Stimulated activated CD4-positive, alpha-beta T cell treated with anti-CD3 and anti-CD28 coated beads, Interleukin-4, amount 100 ng/mL, for 1 hour (primary cell): ENCODE measurements around the gene VPS37B.
A peak's percentile ranks its signal among the peaks of the same experiment; 100 is the strongest.

Source experiments
- DNase-seq: peaks from one replicate; pipeline ENCODE4 v3.0.0-alpha.2; 2020

VPS37B gene

DNA sequence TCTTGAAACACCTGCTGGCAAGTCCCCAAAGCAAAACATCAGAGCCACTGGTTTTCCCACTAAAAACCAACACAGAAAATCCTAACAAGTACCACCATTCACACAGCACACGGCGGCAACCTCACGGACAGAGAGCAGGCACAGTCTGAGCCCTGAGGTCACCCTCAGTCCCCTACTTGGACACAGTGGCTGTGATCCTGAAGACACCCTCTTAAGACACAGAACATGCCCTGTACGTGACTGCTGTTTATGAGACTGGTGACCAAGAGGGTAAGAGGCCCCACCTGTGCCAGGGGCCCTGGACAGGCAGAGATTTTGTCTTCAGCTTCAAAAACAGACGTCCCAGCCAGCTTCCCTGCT, 31.1 kb downstream of the VPS37B start:
- DNase-seq = no peak

DNA sequence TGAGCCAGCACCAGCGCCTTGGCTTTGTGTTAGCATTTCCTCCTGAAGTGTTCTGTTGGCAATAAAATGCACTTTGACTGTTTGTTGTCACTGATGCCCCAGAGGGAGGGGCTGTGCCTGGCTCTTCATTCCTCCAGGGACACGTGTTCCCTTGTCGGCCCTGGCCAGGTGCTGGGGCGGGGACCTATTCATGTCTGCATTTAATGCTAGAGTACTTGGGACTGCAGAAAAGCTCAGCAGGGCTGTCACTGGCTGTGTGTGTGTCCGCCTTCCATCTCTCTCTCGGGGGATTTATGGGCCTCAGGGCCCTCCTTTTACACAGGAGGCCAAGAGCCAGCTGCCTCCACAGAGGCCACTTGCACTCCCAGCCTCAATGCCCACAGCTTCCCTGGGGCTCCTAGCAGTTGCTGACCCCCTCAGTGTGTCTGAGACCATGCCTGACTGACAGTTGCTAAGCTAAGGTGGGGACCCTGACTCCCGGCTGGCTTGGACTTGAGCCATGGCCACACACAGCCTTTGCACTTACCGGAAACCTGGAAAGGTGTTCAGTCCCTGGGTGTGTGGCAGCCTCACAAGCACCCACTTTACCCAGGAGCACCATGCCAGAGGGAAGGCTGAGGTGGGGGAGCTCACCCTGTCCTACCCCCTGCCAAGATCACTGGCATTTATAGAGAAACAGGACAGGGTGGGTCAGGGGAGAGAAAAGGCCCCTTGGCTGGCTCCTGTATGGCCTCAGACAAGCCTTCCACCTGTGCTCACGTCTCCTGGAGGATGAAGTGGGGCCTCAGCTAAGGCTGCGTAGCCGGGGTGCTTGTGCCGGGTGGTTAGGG, 32.8 kb downstream of the VPS37B start:
- no peak for DNase-seq

DNA sequence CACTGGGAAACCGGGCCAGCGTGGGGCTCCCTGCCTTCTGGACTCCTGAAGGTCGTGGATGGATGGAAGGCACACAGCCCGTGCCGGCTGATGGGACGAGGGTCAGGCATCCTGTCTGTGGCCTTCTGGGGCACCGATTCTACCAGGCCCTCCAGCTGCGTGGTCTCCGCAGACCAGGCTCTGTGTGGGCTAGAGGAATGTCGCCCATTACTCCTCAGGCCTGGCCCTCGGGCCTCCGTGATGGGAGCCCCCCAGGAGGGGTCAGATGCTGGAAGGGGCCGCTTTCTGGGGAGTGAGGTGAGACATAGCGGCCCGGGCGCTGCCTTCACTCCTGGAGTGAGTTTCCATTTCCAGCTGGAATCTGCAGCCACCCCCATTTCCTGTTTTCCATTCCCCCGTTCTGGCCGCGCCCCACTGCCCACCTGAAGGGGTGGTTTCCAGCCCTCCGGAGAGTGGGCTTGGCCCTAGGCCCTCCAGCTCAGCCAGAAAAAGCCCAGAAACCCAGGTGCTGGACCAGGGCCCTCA, 33.8 kb downstream of the VPS37B start:
- DNase-seq = no peak

GRCh38 chr12:122861587-122861970, 34.3 kb downstream of the VPS37B start:
- no peak for DNase-seq

GRCh38 chr12:122860854-122861586, 34.9 kb downstream of the VPS37B start:
- no peak for DNase-seq

DNA sequence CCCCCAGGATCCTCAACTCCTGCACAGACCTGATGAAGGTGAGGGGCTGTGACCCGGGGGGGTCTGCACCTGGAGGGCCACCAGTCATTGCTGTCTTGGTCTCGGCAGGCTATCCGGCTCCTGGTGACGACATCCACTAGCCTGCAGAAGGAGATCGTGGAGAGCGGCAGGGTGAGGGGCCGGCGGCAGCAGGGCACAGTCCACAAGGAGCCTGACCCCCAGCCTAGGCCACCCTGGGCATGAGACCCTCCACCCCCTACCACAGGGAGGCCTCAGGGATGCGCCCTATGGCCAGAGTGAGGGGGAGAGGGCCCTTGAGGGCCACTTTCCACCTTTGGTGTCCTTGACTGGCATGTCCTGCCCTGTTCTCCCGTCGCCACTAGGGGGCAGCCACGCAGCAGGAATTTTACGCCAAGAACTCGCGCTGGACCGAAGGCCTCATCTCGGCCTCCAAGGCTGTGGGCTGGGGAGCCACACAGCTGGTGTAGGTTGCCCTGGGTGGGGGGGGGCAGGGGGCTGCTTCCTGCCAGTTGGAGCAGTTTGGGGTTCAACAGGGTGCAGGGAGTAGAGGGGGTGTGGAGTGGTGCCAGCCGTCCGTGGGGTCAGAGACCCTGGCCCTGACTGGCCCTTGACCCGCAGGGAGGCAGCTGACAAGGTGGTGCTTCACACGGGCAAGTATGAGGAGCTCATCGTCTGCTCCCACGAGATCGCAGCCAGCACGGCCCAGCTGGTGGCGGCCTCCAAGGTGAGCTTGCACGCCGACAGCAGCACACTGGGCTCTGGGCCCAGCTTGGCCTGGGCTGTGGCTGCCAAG, 35.7 kb downstream of the VPS37B start:
- DNase-seq = peak; percentile 84

DNA sequence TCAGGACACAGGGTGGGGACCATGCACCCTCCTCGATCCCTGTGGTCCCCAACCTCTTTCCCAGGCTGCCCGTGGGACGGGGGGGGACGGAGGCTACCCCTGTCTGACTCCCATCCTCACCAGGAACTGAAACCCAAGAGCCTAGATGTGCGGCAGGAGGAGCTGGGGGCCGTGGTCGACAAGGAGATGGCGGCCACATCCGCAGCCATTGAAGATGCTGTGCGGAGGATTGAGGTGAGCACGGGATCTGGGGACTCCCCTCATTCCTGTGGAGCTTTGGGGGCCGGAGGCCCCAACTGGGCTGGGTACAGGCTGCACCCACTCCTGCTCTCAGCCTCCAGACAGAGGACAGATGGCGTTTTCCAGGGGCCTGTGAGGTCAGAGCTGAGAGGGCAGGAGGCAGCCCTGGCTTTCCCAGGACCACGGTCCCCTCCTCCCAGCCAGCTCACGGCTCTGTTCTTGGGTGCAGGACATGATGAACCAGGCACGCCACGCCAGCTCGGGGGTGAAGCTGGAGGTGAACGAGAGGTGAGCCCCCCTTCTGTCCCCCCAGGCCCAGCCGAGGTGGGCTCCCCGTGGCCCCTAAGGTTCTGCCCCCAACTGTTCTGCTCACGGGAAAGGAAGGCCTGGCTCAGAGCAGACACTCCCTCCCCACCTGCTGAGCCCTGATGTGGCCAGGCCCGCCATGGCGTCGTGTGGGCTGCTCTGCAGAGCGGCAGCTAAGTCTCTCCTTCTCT, 36.5 kb downstream of the VPS37B start:
- no peak for DNase-seq

DNA sequence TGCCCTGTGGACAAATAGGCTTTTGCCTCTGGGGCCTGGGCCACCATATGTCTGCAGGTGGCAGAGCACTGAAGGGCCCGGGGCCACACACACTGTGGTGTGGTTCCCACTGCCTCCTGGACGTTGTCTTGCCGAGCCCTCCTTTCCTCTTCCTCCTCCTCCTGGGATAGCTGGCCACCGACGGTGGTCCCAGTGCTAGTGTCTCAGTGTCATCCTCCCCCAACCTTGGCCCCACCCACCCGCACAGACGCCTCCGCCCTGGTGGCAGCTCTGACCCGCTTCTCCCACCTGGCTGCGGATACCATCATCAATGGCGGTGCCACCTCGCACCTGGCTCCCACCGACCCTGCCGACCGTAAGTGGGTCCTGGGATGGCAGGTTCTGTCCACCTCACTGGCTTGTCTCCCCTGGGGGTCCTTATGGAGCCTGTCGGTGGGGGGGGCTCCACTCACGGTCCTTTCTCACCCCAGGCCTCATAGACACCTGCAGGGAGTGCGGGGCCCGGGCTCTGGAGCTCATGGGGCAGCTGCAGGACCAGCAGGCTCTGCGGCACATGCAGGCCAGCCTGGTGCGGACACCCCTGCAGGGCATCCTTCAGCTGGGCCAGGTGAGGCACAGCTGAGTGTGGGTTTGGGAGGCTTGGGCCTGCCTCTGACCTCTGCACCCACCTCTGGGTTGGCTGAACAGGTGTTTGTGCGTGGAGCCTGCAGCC, 37.2 kb downstream of the VPS37B start:
- DNase-seq = no peak

- no peak for DNase-seq
Measured at GRCh38 chr12:122858171-122858570, 37.8 kb downstream of the VPS37B start.

DNA sequence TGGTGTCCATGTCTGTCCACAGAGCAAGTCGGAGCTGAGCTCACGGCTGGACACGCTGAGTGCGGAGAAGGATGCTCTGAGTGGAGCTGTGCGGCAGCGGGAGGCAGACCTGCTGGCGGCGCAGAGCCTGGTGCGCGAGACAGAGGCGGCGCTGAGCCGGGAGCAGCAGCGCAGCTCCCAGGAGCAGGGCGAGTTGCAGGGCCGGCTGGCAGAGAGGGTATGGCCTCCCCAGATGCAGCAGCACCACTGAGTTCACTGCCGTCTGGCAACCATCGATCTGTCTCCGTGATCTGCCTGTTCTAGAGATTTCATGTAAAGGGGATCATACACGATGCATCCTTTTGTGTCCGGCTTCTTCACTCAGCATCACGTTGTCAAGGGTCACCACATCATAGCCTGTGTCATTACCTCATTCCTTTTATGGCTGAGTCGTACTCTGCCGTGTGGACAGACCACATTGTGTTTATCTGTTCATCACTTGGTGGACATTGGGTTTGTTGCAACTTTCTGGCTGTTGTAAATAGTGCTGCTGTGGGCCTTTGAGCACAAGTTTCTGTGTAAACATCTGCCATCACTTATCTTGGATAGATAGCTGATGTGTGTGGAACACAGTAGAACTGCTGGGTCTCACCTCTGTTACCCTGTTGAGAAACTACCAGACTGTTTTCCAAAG, 38.8 kb downstream of the VPS37B start:
- DNase-seq = no peak

DNA sequence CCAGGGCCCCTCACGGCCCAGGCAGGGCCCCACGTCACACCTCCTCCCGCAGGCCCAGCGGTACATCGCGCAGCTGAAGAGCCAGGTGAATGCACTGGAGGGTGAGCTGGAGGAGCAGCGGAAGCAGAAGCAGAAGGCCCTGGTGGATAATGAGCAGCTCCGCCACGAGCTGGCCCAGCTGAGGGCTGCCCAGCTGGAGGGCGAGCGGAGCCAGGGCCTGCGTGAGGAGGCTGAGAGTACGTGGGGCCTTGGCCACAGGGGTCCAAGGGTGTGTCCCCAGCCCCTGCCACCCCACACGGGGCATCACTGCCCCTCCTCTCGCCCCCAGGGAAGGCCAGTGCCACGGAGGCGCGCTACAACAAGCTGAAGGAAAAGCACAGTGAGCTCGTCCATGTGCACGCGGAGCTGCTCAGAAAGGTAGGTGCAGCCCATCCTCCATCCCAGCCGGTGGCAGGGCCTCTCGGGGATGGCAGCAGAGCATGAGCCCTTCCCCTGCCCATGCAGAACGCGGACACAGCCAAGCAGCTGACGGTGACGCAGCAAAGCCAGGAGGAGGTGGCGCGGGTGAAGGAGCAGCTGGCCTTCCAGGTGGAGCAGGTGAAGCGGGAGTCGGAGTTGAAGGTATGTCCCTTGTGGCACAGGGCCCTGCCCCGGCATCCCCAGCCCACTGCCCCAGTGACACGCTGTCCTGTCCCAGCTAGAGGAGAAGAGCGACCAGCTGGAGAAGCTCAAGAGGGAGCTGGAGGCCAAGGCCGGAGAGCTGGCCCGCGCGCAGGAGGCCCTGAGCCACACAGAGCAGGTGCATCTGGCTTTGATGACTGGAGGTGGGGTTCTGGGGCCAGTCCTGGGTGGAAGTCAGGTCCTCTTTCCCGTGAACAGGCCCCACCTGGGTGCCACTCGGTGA, 39.7 kb downstream of the VPS37B start:
- DNase-seq = no peak

- DNase-seq = no peak
Measured at GRCh38 chr12:122855071-122855829, 40.7 kb downstream of the VPS37B start.

DNA sequence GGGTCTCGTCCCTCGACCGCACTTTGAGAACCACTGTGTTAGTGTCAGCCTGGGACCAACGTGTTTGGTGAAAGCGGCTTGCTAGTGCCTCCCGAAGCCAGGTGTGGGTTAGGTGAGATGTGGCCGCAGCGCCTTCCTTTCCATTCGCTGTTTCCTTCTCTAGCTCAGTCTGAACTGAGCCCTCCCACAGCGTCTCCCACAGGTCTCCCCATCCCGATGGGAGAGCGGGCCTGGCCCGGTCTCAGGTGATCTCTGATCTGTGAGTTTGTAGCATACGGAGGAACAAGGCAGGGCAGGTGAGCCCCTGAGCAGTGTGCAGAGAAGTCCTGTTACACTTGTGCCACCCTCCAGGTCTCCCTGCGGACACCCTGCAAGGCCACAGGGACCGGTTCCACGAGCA, 41.4 kb downstream of the VPS37B start:
- DNase-seq = no peak

GRCh38 chr12:122853582-122854245, 42.2 kb downstream of the VPS37B start:
- DNase-seq = no peak

DNA sequence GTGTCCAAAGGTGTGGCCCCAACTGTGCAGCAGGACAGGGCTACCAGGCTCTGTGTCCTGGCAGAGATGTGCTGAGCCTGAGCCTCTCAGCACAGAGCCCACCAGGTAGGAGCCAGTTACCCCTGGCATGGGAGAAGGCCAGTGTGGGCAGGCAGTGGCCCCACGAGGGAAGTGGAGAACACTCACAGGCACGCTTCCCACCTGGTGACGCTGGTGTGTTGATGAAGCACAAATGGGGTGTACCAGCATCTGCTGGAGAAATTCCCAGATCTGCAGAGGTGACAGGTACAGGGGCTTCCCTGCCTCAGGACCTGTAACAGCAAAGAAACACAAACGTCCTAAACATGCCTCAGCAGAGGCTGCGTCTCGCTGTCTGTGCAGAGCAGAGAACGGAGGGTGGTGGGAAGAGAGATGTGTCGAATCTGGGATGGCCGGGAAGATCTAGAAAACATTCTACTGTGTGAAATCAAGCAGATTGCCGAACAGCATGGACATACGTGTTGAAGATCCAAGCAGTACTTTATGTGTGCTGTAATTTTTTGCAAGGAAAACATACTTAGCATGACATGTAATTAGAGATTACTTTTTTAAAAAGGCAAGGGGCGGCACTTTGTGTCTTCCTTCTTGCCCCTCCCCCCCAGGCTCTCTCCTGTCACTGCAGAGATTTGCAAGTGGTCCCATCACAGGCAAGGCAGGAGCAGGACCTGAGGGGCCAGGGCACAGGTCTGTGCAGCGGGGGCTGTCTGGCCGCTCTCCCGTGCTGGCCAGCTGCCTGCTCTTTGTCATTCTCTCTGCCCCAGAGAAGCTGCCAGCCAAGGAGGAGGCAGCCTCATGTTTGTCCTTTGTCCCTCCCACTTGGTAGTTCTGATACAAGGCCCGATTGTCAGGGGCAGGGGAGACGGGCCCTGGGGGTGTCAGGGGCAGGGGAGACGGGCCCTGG, 43.3 kb downstream of the VPS37B start:
- no peak for DNase-seq

- no peak for DNase-seq
Measured at GRCh38 chr12:122851820-122852219, 44.1 kb downstream of the VPS37B start.

DNA sequence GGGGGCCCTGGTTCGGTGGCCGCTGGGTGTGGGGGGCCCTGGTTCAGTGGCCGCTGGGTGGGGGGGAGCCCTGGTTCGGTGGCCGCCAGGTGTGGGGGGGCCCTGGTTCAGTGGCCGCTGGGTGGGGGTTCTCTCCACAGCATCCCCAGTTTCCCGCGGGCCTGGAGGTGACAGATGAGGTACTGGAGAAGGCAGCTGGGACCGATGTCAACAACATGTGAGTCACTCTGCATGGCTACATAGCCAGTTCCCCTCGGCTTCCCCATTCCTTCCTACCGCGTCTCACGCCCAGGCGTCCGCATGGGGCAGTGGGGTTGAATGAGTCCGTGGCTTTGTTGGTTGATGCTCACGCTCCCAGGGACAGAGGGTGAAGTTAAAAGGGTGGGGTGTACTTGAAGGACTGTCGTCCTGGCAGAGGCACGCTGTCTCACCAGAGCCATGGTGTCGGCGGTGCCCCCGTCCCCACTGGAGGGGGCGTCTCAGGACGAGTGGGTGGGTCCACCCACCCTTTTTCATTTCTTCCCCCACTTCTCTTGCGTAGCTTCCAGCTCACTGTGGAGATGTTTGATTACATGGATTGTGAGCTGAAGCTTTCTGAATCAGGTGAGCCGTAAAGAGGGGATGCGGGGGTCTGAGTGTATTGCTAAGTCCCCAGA, 45.1 kb downstream of the VPS37B start:
- no peak for DNase-seq
